Activated T-cell treated with anti-CD3 and anti-CD28 coated beads, Interleukin-2, amount 50 U/mL, for 24 hours (primary cell): ENCODE measurements around the gene MAFG.
"Not testable (repeated sequence)": the region's sequence is repeated elsewhere in the genome, so short reads cannot be mapped to it uniquely, and the experiment has no call there.

Experiments
- DNase-seq: peaks from one replicate; pipeline ENCODE4 v3.0.0-alpha.2; 2020
- H3K27ac Mint-ChIP-seq: 2 replicates; pipeline ENCODE4 v1.8.0; 2020; ENCODE audit warnings: mild to moderate bottlenecking, mixed read lengths
- H3K27me3 Mint-ChIP-seq: 2 replicates; pipeline ENCODE4 v1.8.0; 2020; ENCODE audit warnings: mixed read lengths
- H3K36me3 Mint-ChIP-seq: 2 replicates; pipeline ENCODE4 v1.8.0; 2020; ENCODE audit warnings: low read depth, mixed read lengths
- H3K4me1 Mint-ChIP-seq: 2 replicates; pipeline ENCODE4 v1.8.0; 2020; ENCODE audit warnings: low read depth, mixed read lengths
- H3K4me3 Mint-ChIP-seq: 2 replicates; pipeline ENCODE4 v1.8.0; 2020; ENCODE audit warnings: mild to moderate bottlenecking, moderate library complexity, mixed read lengths
- H3K9me3 Mint-ChIP-seq: 2 replicates; pipeline ENCODE4 v1.8.0; 2020; ENCODE audit warnings: mixed read lengths

Gene MAFG

DNA sequence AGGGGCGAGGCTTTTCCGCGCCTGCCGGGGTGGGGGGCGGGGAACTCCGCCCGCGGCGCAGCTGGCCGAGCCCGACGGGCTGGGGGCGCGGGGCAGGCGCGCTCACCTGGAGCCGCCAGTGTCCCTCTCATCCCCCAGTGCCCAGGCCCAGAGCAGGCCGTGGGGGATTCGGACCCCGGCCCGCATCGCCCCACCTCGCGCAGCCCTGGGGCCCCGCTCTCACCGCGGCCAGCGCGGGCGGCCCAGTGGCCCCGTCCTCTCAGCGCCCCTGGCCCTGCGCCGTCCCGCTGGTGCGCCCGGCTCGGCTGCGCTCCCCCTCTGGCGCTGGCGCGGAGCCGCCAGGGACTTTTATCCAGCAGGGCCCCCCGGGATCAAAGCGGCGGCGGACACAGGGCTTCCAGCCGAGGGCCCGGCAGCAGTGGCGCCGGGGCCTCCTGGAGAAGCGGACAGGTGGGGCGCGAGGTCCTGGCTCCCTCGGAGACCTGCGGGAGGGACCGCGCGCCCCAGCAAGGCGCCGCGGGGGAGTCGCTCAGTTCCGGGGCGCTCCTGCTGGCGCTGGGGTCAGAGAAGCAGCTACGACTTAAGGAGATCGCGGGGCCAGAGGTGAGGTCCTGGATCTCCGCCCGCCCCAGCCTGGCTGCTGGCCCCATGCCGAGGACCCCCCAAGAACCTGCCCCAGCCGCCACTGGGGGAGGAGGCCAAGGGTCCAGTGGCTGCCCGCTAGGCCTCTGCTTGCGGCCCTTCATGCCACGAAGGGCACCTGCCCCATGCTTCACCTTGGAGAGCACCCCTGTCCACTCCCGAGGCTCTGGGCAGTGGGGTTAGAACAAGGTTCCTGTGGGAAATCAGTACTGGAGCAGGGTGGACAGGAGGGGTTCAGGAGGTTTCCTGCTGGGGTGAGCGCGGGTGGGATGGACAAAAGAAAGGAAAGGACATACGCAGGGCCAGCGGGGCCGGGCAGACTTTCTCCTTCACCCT, 34.3 kb upstream of the MAFG start:
- Mint-ChIP-seq H3K9me3 (no peaks in the 10 kb centered on the region), H3K36me3 (no peaks in the 10 kb centered on the region), H3K27me3 (peaks cover 37% of the 10 kb centered on the region), H3K4me1 (no peaks in the 10 kb centered on the region), H3K27ac (no peak overlapping the region), H3K4me3 (no peak overlapping the region)
- DNase-seq, result no peak

DNA sequence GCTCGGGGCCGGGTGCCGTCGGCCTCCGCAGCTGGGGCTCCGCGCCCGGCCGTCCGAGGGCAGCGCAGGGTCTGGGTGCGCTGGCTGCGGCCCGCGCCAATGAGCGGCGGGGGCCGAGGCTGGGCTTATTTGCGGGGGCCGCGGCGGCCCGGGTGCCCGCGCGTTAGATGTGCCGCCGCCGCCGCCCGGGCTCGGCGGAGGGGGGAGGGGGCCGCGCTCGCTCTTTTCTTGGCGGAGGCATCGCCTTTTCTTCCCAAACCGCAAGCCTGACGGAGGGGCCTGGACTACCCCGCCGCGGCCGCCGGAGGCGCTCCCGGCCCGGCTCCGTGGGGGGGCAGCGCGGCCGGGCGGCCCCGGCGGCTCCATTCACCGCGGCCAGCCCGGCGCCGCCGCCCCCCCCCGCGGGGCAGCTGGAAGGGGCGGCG, 33.6 kb upstream of the MAFG start, which contains the start of gene NOTUM:
Gene NOTUM, minus strand, starts transcription at position 101 of the 425 bp plus-strand sequence. CDS start 278 bp downstream, outside the sequence.
- H3K27ac Mint-ChIP-seq, result no peak within 1 kb of the TSS
- H3K9me3 Mint-ChIP-seq, result no peaks in the 10 kb centered on the region
- no peaks in the 10 kb centered on the region for H3K36me3 Mint-ChIP-seq
- H3K4me1 Mint-ChIP-seq, result no peaks in the 10 kb centered on the region
- DNase-seq, result no peak
- no peak within 1 kb of the TSS for H3K4me3 Mint-ChIP-seq
- peaks cover 37% of the 10 kb centered on the region for H3K27me3 Mint-ChIP-seq

DNA sequence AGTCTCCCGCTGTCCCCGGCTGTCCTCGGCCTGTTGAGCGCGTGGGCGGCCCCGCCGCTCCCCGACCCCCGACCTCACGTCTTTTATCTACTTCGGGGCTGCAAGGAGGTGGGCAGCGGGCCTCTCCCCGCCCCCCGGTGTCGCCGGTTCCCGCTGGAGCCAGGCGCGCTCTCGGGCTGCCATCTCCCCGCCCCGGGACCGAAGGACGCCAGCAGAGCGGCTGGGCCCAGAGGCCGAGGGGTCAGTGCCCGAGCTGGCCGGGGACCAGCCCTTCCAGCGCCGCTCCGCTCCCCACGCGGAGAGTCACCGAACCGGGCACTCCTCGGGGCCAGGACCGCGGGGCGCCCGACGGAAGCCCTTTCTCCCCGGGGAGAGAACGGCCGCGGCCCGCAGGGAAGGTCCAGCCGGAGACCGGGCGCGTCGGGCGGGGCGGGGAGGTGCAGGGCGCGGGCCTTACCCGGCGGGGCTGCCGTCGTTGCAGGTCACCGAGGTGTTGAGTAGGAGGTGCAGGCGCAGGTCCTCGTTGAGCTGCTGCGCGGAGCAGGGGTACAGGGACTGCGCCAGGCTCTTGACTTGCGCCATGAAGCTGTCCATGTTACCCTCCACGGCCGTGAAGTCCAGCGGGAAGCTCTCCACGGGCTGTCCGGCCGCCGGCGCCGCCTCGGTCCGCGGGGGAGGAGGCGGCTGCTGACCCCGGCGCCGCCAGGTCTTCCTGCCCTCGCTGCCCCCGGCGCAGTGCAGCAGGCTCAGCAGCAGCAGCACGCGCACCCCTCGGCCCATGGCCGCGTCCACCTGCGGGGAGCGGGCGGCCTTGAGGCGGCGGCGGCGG, 32.8 kb upstream of the MAFG start:
- Mint-ChIP-seq H3K9me3 (no peaks in the 10 kb centered on the region), H3K27ac (no peak overlapping the region), H3K27me3 (peaks cover 37% of the 10 kb centered on the region), H3K4me3 (no peak overlapping the region), H3K36me3 (no peaks in the 10 kb centered on the region), H3K4me1 (no peaks in the 10 kb centered on the region)
- peak; percentile 54 for DNase-seq

DNA sequence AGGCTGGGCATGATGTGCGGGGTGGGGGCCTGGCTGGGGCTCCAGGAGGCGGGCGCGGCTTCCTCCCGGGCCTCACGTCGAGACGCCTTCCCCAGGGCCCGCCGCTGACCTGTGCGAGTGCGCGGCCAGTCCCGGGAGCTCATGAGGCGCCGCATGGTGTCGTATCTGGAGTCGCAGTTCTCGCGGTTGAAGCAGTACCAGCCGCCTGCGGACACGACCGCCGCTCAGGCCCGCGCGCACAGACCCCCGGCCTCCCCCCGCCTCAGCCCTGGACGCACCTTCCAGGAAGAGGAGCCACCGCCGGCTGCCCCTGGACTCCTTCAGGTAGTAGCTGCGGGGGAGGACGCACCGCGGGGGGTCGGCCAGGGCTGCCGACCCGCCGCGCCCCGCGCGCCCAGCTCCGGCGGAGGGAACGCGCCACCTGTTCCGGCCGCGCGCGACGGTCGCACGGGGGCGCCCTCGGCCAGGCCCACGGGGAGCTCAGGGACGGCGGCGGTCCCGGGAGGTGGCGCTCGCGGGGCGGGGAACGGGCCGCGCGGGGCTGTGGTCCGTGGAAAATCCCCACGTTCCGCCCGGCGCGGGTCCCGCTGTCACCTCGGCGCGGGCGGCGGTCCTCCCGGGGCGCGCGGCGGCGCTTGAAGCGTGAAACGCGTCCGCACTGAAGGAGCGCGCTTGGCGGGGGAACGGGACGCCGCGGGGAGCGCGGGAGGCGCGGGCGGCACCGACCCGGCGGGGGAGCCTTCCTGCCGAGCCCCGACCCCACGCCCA, 32.0 kb upstream of the MAFG start:
- H3K27me3 Mint-ChIP-seq, result peaks cover 36% of the 10 kb centered on the region
- H3K27ac Mint-ChIP-seq, result no peak overlapping the region
- no peaks in the 10 kb centered on the region for H3K9me3 Mint-ChIP-seq
- peak; percentile 88 for DNase-seq
- H3K4me1 Mint-ChIP-seq, result no peaks in the 10 kb centered on the region
- no peaks in the 10 kb centered on the region for H3K36me3 Mint-ChIP-seq
- peak overlapping the region; percentile 36 for H3K4me3 Mint-ChIP-seq

DNA sequence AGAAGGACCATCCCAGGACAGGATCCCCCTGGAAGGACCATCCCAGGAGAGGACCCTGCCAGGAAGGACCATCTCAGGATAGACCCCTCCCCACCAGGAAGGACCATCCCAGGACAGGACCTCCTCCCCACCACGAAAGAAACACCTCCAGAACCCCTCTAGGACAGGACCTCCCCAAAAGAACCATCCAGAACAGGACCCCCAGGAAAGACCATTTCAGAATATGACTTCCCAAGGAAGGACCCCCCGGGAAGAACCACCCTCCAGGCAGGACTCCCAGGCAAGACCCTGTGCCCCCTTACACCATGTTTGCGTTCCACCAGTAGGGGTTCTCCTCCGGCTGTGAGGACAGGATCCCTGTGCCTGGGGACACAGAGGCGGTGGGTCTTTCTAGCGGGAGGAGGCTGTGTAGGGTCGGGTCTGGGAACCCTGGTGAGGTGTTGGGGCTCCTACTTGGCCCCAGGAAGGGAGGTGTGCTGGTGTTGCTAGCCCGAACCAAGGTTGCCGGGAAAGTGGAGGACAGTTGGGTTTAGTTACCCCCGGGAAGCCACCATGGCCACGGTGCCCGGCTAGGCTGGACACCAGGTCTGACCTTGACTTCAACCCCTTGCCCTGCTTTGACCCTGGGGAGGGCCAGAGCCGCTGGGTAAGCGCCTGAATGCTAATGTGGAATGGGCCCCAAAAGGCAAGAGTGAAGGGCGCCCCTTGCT, 31.3 kb upstream of the MAFG start:
- Mint-ChIP-seq H3K4me1 (no peaks in the 10 kb centered on the region), H3K36me3 (no peaks in the 10 kb centered on the region), H3K27ac (no peak overlapping the region), H3K9me3 (no peaks in the 10 kb centered on the region), H3K4me3 (peak overlapping the region; percentile 36), H3K27me3 (peaks cover 28% of the 10 kb centered on the region)
- no peak for DNase-seq

DNA sequence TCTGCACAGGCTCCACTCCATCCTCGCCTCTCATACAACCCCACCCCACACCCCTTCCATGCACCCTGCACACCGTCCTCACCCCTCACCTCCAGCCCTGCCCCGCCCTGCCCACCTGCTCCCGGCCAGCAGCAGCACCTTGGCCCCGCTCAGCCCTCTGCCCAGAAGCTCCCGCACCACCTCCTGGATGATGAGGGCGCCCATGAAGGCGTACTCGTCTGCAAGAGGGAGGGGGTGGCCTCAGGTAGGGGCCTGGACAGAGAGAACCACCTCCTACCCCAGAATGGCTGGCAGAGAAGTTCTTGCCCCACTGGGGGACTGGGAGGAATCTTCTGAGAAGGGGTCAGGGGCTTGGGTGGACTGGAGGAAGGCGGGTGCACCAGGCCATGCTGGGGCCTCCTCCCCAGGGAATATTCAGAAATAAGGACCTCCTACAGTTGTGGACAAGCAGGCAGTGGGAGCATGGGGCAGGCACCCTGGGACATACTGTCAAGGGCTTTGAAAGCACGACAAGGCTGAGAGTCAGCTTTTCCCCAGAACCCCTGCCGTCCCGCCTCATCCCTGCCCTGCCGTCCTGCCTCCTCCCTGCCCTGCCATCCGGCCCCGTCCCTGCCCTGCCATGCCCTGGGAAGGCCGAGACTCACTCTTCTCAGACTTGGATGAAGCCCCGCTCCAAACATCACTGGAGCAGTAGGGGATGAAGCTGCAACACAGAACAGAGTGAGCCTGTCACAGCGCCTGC, 30.3 kb upstream of the MAFG start:
- no peaks in the 10 kb centered on the region for H3K9me3 Mint-ChIP-seq
- H3K36me3 Mint-ChIP-seq, result no peaks in the 10 kb centered on the region
- no peaks in the 10 kb centered on the region for H3K4me1 Mint-ChIP-seq
- H3K4me3 Mint-ChIP-seq, result no peak overlapping the region
- peaks cover 22% of the 10 kb centered on the region for H3K27me3 Mint-ChIP-seq
- no peak for DNase-seq
- no peak overlapping the region for H3K27ac Mint-ChIP-seq

DNA sequence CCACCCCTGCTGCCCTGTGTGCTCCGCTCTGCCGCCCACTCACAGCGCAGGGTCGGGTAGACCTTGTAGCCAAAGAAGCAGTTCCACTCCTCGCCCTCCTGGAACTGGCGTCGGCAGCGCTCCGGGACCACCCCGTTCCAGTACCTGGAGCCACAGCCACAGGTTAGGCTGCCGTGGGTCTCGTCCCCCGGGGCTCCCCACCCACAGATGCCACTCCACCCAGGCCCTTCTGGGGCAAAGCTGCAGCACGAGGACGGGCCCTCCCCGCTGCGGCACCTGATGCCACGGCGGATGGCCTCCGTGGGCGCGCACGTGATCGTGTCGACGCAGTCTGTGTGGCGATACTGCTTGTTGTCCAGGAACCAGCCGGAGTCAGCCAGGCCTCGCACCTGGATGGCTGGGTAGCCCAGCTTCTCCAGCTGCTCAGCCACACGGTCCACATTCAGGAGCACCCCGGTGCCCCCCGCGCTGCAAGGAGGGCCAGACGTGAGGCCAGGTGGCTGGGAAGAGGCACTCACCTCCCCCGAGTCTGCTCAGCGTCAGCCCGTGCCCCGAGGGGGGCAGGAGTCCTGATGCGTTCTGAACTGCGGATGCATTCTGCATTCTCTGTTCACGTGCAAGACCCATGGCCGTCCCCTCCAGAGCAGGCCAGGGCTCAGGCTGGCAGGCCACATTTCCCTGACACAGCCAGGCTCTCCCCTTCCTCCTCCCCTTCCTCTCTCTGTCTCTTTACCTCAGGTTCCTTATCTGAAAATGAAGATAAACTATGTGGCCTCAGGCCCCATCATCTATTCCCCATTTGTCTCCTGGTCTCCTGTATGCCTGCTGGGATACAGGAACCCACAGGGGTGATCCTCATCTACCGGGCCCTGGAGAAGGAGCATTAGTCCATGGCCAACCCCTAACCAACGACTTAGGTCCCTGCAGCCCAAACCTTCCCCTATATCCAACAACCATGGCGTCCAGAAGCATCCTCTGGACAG, 29.4 kb upstream of the MAFG start:
- DNase-seq, result no peak
- Mint-ChIP-seq H3K4me3 (no peak overlapping the region), H3K9me3 (no peaks in the 10 kb centered on the region), H3K27me3 (peaks cover 14% of the 10 kb centered on the region), H3K27ac (no peak overlapping the region), H3K36me3 (no peaks in the 10 kb centered on the region), H3K4me1 (no peaks in the 10 kb centered on the region)

DNA sequence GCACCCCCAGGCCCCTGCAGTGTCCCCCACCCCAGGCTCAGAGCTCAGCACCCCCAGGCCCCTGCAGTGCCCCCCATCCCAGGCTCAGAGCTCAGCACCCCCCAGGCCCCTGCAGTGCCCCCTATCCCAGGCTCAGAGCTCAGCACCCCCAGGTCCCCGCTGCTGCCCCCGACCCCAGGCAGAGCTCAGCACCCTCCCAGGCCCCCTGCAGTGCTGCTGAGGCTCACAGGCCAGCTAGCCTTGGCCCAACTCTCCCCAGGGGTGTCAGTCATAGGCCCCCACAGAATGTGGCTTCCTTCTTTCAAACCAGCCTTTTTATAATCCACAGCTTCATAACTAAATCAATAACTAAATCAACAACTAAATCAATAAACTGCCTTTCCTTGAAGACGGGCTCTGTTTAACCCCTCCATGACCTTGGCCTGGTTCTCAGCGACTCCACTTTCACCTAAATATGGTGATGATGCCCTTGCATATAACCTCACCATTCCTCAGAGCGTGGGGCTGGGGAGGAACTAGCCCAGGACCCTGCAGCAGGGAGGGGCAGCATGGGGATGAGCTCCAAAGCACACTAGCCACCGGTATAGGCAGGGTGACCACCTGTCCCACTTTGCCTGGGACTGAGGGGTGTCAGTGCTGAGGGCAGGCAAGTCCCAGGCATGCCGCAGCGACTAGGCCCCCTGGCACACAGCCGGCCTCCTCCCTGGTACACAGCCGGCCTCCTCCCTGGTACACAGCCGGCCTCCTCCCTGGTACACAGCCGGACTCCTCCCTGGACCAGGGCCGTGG, 28.4 kb upstream of the MAFG start:
- no peak for DNase-seq
- H3K27ac Mint-ChIP-seq, result no peak overlapping the region
- peaks cover 14% of the 10 kb centered on the region for H3K27me3 Mint-ChIP-seq
- no peak overlapping the region for H3K4me3 Mint-ChIP-seq
- H3K36me3 Mint-ChIP-seq, result no peaks in the 10 kb centered on the region
- no peaks in the 10 kb centered on the region for H3K4me1 Mint-ChIP-seq
- H3K9me3 Mint-ChIP-seq, result no peaks in the 10 kb centered on the region

DNA sequence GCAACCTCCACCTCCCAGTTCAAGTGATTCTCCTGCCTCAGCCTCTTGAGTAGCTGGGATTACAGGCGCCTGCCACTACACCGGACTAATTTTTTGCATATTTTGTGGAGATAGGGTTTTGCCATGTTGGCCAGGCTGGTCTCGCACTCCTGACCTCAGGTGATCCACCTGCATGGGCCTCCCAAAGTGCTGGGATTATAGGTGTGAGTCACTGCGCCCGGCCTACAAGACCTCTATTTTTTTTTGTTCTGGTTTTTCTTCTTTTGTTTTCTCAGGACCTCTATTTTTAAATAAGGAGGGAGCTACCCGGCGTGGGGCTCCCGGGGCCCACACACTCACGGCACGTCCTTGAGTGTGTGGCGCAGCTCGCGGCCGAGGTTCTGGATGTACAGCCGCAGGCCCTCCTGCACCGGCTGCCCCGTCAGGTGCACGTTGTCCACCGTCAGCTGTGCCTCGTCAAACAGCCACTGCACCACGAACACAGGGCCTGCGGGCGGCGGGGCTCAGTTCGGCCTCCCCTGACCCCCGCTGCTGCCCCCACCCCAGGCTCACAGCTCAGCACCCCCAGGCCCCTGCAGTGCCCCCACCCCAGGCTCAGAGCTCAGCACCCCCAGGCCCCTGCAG, 27.6 kb upstream of the MAFG start:
- Mint-ChIP-seq H3K36me3 (no peaks in the 10 kb centered on the region), H3K27ac (no peak overlapping the region), H3K9me3 (no peaks in the 10 kb centered on the region), H3K27me3 (peaks cover 11% of the 10 kb centered on the region), H3K4me3 (no peak overlapping the region), H3K4me1 (no peaks in the 10 kb centered on the region)
- DNase-seq, result no peak

DNA sequence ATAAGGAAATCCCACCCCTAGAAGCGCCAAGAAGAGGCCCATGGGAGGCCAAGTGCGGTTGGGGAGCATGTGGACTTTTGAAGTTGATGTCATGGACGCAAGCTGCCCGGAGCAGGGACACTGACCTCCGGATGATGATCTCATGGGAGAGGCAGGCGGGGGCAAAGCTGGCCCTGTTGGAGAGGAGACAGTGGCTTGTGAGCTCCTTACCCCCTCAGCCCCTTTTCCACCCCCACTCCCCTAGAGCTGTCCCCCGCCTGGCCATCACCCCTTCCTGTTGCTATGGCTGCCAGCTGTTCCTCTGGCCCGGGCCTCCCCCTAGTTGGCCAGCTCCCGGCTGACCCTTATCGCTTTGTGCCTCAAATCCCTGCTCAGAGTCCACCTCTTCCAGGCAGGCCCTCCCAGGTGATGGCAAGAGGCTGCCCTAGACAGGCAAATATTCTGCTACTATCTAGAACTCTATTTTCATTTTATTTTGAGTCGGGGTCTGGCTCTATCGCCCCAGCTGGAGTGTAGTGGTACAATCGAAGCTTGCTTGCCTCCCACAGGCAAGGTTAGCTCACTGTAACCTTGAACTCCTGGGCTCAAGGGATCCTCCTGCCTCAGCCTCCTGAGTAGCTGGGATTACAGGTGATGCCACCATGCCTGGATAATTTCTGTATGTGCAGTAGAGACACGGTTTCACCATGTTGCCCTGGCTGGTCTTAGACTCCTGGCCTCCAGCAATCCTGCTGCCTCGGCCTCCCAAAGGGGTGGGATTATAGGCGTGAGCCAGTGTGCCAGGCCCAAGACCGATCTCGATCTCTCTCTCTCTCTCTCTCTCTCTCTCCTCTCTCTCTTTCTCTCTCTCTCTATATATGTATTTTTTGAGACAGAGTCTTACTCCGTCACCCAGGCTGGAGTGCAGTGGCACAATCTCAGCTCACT, 26.9 kb upstream of the MAFG start:
- H3K4me3 Mint-ChIP-seq, result no peak overlapping the region
- H3K27ac Mint-ChIP-seq, result no peak overlapping the region
- no peaks in the 10 kb centered on the region for H3K9me3 Mint-ChIP-seq
- no peaks in the 10 kb centered on the region for H3K4me1 Mint-ChIP-seq
- no peak for DNase-seq
- peaks cover 11% of the 10 kb centered on the region for H3K27me3 Mint-ChIP-seq
- H3K36me3 Mint-ChIP-seq, result no peaks in the 10 kb centered on the region

DNA sequence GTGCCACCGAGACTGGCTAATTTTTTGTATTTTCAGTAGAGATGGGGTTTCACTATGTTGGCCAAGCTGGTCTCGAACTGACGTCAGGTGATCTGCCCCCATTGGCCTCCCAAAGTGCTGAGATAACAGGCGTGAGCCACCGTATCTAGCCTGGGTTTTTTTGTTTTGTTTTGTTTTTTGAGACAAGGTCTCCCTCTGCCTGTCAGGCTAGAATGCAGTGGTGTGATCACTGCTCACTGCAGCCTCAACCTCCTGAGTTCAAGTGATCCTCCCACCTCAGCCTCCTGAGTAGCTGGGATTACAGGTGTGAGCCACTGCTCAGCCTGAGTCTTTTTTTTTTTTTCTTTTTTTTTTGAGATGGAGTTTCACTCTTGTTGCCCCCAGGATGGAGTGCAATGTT, 25.9 kb upstream of the MAFG start:
- not testable (repeated sequence) for H3K4me1 Mint-ChIP-seq, H3K27ac Mint-ChIP-seq, DNase-seq, H3K9me3 Mint-ChIP-seq, H3K4me3 Mint-ChIP-seq, H3K27me3 Mint-ChIP-seq, H3K36me3 Mint-ChIP-seq
